ENCODE measurements around the gene PRKAA2.

Gene PRKAA2

DNA sequence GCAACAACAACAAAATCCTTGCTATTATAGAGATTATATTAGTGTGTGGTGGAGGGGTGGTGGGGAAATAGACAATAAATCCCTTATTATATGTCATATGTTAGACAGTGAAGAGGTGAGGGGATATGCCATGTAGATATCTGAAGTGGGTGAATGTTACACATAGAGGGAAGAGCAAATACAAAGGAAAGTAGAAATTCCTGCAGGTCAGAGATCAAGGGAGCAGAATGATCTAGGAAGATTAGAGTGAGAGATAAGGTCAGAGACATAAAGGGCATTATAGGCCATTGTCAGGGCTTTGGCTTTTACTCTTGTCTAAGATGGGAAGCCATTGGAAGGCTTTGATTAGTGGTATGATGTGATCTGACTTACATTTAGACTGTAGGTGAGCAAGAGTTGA is 38.5 kb downstream of the PRKAA2 start:
- Histone ChIP-seq H4K20me1 (ENCODE audit: insufficient read depth) (no peaks in the 10 kb centered on the region), H3K4me3 (IDR thresholded peaks at IDR 0.05; ENCODE audit: insufficient read depth, low read depth, low read length) (no peak overlapping the region), H3K36me3 (ENCODE audit: insufficient read depth) (no peaks in the 10 kb centered on the region), H3K4me1 (ENCODE audit: low read depth, poor library complexity, severe bottlenecking) (peaks cover 7% of the 10 kb centered on the region), H3K9ac (no peak overlapping the region), H2AFZ (ENCODE audit: low read depth) (no peak overlapping the region), H3K4me2 (no peak overlapping the region), H3K79me2 (ENCODE audit: insufficient read depth, low read depth) (no peaks in the 10 kb centered on the region), H3K27ac (no peak overlapping the region), H3K27me3 (ENCODE audit: insufficient read depth, low read depth) (no peaks in the 10 kb centered on the region)
- TF ChIP-seq, protein P1, sequence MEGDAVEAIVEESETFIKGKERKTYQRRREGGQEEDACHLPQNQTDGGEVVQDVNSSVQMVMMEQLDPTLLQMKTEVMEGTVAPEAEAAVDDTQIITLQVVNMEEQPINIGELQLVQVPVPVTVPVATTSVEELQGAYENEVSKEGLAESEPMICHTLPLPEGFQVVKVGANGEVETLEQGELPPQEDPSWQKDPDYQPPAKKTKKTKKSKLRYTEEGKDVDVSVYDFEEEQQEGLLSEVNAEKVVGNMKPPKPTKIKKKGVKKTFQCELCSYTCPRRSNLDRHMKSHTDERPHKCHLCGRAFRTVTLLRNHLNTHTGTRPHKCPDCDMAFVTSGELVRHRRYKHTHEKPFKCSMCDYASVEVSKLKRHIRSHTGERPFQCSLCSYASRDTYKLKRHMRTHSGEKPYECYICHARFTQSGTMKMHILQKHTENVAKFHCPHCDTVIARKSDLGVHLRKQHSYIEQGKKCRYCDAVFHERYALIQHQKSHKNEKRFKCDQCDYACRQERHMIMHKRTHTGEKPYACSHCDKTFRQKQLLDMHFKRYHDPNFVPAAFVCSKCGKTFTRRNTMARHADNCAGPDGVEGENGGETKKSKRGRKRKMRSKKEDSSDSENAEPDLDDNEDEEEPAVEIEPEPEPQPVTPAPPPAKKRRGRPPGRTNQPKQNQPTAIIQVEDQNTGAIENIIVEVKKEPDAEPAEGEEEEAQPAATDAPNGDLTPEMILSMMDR (conservative IDR thresholded peaks at IDR 0.05; ENCODE audit: low read depth, low read length): no peak

- H2AFZ ChIP-seq (ENCODE audit: low read depth): no peak overlapping the region
Observed at GRCh38 chr1:56686169-56686568, 41.1 kb downstream of the PRKAA2 start.

GRCh38 chr1:56688522-56689026 is 43.5 kb downstream of the PRKAA2 start:
- H3K4me3 ChIP-seq (IDR thresholded peaks at IDR 0.05; ENCODE audit: insufficient read depth, low read depth, low read length): no peak overlapping the region
- H3K4me1 ChIP-seq (ENCODE audit: low read depth, poor library complexity, severe bottlenecking): peaks cover 7% of the 10 kb centered on the region
- H3K36me3 ChIP-seq (ENCODE audit: insufficient read depth): no peaks in the 10 kb centered on the region
- no peaks in the 10 kb centered on the region for H4K20me1 ChIP-seq (ENCODE audit: insufficient read depth)
- H3K79me2 ChIP-seq (ENCODE audit: insufficient read depth, low read depth): no peaks in the 10 kb centered on the region
- H2AFZ ChIP-seq (ENCODE audit: low read depth): no peak overlapping the region
- TF ChIP-seq, protein P1 (conservative IDR thresholded peaks at IDR 0.05; ENCODE audit: low read depth, low read length): no peak
- no peaks in the 10 kb centered on the region for H3K27me3 ChIP-seq (ENCODE audit: insufficient read depth, low read depth)
- no peak overlapping the region for H3K9ac ChIP-seq
- H3K4me2 ChIP-seq: no peak overlapping the region
- H3K27ac ChIP-seq: no peak overlapping the region

More at GRCh38 chr1:56686169-56686568, 41.1 kb downstream of the PRKAA2 start:
- TF ChIP-seq, protein P1 (conservative IDR thresholded peaks at IDR 0.05; ENCODE audit: low read depth, low read length): no peak
- Histone ChIP-seq H4K20me1 (ENCODE audit: insufficient read depth) (no peaks in the 10 kb centered on the region), H3K4me3 (IDR thresholded peaks at IDR 0.05; ENCODE audit: insufficient read depth, low read depth, low read length) (no peak overlapping the region), H3K9ac (no peak overlapping the region), H3K36me3 (ENCODE audit: insufficient read depth) (no peaks in the 10 kb centered on the region), H3K79me2 (ENCODE audit: insufficient read depth, low read depth) (no peaks in the 10 kb centered on the region), H3K27me3 (ENCODE audit: insufficient read depth, low read depth) (no peaks in the 10 kb centered on the region), H3K4me2 (no peak overlapping the region), H3K4me1 (ENCODE audit: low read depth, poor library complexity, severe bottlenecking) (peaks cover 7% of the 10 kb centered on the region), H3K27ac (no peak overlapping the region)

DNA sequence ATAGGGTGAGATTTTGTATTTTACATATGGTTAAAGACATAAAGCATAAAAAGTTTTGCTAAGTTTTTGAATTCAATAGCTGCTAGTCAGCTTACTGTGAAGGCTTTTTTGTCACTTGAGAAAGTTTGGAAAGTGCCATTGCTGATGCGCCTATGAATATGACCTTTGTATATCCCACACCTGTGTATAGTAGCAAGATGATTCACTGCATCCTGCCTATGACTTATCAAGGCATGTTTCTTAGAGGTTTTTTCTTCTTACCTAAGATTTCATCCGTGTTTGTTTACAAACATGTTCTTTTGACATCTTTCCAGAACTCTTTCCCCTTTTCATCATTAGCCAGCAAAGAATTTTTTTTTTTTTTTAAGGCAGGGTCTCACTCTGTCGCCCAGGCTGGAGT is 51.5 kb downstream of the PRKAA2 start:
- H3K27me3 ChIP-seq (ENCODE audit: insufficient read depth, low read depth): no peaks in the 10 kb centered on the region
- TF ChIP-seq, protein P1 (conservative IDR thresholded peaks at IDR 0.05; ENCODE audit: low read depth, low read length): no peak
- no peak overlapping the region for H3K27ac ChIP-seq
- H3K4me1 ChIP-seq (ENCODE audit: low read depth, poor library complexity, severe bottlenecking): no peaks in the 10 kb centered on the region
- no peaks in the 10 kb centered on the region for H3K36me3 ChIP-seq (ENCODE audit: insufficient read depth)
- no peak overlapping the region for H3K4me3 ChIP-seq (IDR thresholded peaks at IDR 0.05; ENCODE audit: insufficient read depth, low read depth, low read length)
- no peak overlapping the region for H3K4me2 ChIP-seq
- H3K79me2 ChIP-seq (ENCODE audit: insufficient read depth, low read depth): no peaks in the 10 kb centered on the region
- H4K20me1 ChIP-seq (ENCODE audit: insufficient read depth): no peaks in the 10 kb centered on the region
- no peak overlapping the region for H2AFZ ChIP-seq (ENCODE audit: low read depth)
- H3K9ac ChIP-seq: no peak overlapping the region

All from KMS-11 (cell line).